Pulmonary artery endothelial cell (primary cell): ENCODE measurements around the gene PROX2. TPM values are rescaled to one million over a fixed set of nuclear protein-coding genes. Genes with fewer than 3 reads are reported as not detected.

Experiments used
- DNase-seq: peaks from one replicate; pipeline ENCODE4 v3.0.0-alpha.2; 2011; ENCODE audit warnings: low read depth, low spot score
- total RNA-seq: library from RNA; depleted of rRNA; stranded (reverse); fragments of >200 nt; gene quantifications from 2 replicates; pipeline ENCODE4 v1.2.3, GENCODE V29; 2014

Gene PROX2
- total RNA-seq, 1 donor from 2014 or later = not detected

DNA sequence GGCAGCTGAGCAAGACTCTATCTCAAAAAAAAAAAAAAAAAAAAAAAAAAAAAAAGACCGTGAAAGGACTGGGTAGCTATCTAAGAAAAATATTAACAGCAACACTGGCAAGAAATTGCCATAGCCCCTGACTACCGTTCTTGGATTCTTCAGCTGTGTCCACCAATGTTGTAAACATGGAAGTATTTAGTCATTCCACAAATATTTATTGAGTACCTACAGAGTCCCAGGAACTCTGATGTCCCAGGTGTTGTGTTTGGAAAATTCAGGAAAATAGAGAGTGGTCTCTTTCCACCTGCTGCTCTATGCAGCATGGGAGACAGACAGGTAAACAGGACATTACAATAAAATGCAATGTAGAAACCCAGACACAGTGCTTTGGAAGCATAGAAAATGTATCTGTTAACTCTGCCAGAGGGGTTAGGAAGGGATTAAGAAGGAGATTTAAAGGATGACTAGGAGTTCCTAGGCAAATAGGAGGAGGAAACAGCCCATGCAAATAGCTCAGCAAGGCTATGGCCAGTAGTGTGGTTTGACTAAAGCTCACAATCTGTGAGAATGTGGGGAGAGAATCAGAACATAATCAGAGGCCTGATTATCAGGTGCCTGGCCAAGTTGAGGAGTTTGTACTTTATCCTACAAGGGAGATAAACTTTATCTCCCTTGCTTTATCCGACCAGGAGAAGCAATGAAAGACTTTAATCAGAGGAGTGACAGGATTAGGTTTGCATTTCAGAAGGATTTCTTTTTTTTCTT, 3.7 kb upstream of the PROX2 start:
- DNase-seq = no peak

DNA sequence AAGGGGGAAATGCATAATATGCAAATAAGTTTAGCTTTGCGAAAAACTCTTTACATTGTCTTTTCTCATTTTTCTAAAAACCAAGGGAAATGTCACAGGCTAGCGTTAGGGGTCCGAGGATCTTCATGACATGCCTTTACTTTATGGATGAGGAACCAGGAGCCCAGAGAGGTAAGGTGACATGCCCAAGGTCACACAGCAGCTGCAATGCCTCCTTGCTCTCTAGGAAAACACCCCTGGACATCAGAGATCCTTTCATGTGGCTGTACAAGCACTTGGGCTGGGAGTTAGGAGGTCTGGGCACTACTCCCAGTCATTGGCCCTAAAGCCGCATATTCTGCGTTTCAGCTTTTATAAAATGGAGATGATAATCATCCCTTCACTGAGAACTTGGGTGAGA, 741 bp downstream of the PROX2 start:
- no peak for DNase-seq

DNA sequence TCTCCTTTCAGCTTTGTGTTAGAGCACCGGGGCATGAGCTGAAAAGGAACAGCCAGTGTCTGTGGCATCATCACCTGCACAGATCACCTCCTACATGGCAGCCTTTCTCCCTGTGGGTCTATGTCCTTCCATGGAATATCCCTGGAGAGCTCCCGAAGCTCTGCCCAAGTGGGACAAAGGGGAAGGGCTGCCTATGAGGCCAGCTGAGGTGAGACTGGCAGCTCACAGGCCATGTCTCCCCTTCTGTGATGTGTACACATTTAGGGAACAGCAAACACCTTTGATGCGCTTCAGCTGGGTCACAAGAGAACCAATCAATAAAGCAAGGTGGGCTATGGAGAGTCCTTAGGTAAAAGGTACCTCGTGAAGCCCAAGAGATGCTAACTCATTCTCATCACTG, 4.1 kb downstream of the PROX2 start:
- DNase-seq = no peak

DNA sequence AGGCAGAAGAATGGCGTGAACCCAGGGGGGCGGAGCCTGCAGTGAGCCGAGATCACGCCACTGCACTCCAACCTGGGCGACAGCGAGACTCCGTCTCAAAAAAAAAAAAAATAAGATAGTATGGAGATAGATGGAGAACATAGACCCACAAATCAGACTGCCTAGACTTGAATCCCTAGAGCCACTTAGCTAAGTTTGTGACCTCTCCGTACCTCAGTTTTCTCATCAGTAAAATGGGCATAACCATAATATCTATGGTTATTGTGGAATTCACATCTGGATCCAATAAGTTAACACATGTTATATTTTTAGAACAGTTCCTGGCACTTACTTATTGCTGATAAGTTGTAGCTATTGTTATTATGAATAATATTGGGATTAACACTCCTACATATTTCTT, 7.2 kb downstream of the PROX2 start:
- no peak for DNase-seq

DNA sequence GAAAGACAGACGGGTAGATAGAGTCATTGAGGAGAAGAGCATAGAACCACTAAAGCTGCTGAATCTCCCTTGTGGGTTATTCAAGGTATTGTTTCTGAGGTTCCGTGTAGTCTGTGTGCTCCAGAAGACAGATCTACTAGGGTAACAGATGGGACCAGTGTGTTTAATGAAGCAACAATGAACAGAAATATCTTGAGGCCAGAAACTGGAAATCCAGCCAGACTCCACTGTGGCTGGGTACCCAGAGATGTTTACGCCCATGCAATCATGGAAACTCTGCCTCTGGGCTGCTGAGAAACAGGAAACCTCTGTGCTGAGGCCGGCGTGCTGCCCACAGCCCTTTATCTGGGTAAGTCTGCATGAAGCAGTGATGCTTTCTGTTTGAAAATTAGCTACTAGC, 8.3 kb downstream of the PROX2 start:
- no peak for DNase-seq

DNA sequence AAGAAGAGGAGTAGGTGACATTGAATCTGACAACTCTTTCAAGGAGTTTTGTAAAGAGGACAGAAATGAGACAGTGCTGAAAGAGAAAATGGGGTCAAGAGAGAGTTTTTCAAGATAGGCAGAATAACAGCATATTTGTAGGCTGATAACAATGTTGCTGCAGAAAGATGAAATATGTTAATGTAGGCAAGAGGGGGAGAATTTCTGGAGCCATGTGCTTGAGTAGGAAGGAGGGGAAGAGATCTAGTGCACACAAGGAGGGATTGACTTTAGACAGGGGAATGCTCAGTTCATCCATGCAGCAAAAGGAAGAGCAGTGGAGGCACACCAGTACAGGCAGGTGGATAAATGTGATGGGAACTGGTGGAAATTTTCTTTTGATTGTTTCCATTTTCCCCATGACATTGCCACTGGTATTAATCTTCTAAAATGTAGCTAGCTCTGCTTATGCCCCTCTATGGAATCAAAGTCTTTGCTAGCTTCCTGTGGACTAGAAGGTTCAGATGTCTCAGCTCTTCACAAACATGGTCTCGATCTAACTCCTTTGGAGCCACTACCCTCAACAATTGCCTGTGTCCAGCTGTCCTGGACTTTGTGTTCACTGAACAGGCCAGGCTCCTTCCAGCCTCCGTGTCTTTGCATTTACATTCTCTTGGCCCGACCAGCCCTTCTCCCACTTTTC, 9.1 kb downstream of the PROX2 start:
- DNase-seq = no peak

DNA sequence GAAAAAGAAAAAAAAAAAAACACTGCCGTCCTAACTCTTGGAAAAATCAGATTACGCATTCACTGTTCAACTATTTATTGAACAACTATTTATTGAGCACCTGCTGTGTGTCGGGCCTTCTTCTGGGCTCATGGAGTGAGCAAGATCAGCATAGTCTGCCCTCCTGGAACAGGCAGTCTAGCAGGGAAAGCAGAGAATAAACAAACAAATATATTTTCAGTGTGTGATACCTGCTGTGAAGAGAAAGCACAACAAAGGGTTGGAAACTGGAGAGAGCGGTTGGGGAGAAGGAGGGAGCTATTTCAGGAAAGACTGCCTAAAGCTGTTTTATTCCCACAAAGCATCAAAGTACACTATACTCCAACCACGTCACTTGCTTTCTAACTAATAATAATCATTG, 10.8 kb downstream of the PROX2 start:
- no peak for DNase-seq

DNA sequence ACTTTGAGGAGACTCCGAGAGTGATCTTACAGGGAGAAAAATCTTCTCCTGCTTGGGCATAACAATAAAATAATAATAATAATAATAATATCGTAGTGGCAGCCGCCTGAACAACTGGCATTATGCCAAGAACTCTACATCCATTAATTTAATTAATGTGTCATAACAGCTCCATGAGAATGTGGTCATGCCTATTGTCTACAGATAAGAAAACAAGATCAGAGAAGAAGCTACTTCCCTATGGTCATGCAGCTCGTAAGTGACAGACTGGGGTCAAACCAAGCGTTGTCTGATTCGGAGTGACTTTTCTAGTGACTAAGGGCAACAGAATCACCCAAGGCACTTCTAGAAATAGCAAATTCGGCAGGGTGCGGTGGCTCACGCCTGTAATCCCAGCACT, 11.7 kb downstream of the PROX2 start:
- DNase-seq = no peak

DNA sequence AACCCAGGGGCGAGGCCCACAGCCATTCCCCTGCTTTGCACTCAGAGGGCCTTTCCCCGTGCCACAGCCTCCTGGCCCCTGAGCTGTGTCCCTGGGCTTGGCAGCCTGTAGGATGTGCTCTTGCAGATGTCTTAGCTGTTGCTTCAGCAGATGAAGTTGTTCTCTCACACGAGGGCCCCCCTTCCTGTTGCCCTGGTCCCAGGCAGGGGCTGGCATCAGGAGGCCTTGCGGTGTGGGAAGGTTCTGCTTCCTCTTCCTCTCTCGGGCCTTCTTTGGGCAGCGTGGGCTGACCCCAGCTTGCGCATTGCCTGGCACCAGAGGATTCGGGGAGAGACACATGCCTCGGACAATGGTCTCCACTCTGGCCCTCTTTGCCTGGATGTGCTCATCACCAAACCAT, 12.7 kb downstream of the PROX2 start:
- DNase-seq = no peak

DNA sequence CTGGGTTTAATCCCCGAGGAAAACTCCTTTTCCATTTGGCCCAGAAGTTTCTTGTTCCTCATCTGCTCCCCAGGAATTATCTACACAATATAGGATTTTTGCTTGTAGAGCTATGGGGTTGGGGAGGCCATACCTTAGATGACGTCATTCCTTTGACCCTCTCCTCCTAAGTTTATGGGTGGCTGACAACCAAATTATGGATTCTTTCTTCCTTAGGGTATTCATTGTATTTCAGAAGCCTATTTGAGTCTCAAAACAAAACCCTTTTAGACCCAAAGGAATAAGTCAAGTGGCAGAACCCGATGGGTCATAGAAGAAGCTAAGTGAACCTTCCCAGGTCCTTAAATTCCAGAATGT, 14.2 kb downstream of the PROX2 start:
- DNase-seq = no peak

DNA sequence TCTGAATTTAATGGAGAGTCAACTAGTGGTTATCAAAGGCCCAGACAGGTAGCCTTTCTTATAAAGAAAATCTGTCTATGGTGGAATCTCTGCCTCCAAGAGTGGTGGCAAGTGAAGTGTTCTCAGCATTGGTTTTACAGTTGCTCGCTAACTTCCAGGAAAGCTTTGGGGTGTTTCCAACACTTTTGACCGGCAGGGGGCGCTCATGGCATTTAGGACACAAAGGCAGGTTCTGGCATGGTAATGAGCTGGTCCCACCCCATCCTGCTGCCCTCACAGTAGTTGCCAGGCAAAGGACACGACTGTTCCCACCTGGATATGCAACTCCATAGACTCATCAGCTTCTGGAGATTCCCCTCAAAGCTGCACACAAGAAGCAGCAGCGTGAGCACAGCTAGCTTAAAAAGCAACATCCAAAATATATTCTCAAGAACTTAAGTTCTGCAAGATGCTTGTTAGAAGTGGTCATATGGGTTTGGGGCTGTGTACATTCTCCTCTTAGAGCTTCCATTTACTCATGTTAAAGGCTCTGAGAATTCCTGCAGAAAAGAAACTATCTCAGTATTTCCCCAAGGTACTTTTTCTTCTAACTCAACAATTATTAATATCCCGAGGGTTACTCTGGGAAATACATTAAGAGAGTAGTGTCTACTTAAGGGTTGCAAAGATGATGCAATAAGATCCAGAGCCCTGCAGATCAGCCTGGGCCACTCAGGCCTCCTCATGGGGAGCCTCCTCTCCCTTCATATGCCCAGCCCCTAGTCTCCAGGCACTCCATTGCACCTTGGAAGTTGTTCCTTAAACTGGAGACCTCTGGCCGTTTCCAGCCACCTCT, 14.8 kb downstream of the PROX2 start:
- DNase-seq = peak; percentile 41

DNA sequence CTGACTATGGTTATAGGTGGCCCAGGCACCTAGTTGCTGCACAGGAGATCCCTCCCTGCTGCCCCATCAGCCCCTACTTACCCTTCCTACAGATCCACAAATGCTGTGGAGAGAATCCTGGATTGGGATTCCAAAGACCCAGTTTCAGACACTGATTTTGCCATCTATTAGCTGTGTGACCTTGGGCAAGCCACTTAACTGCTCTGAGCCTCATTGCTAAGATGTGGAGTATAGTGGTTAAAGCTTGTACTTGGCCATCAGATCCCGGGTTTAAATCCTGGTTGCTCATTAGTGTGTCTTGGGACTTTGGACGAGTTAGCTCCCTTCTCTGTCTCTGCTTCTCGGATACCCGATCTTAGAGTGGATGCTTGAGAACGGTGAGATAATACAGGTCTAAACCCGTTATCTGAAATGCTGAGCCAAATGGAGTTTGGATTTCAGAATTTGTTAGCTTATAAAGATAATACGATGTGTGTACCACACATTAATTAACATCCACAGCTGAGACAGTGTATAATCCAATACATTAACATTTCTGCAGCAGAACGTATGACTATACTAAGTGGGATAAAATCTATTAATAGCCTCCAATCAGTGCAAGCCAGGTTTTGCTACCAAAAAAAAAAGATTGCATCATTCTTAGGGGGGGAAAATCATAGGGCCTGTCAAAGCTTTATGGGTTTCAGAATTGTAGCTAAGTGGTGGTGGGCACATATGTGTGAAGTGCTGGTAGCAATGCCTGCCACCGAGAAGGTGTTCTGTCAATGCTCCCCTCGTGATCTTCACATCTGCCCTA, 16.0 kb downstream of the PROX2 start:
- no peak for DNase-seq

DNA sequence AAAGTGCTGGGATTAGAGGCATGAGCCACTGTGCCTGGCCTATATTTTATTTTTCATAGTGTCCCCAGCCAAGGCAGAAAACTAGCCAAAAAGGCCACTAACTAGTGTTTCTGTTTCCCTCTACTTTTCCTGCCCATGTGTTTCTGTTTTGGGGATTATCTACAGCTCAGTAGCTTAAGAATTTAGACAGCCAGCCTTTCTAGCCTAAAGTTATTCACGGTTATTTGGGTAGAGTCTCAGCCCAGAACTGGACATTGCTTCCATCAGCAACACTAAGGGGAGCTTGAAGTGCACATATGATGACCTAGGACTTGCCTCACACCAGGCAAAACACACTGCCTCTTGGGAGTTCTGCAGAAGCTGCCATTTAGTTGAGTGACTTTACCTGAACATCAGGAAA, 17.9 kb downstream of the PROX2 start:
- no peak for DNase-seq

DNA sequence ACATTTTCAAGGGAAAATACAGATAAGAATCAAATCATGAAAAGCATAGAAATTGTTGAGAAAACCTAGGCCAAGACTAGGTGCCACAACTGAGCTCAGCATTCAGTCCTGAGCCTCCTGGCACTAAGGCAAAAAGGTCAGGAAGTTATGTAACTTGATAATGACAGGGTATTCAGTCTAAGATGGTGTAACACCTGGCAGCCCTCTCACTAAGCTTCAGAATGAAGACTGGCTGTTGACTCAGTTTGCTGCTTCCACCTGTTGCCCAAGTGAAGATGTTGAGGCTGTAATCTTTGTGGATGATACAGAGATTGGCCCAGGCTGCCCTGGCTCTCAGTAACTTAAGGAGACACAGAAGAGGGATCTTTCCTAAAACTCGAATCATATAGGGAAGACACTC, 19.6 kb downstream of the PROX2 start:
- DNase-seq = no peak

DNA sequence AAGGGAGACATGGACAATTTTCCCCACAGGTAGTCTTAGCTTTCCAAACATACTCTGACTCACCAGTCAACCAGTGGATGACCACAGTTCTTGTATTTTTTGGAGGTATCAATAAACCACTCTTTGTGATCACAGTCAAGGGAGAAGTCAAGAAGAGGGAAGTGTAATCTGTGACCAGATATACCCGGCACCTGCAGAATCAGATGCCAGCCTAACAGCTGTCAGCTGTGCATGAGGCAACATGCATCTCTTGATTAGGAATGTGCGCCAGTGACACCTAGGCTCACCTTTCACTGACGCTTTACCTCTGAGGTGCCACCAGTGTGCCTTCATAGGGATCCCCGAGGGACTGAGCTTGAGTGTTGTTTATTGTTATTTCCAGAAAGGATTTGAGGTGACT, 20.0 kb downstream of the PROX2 start:
- DNase-seq = no peak

DNA sequence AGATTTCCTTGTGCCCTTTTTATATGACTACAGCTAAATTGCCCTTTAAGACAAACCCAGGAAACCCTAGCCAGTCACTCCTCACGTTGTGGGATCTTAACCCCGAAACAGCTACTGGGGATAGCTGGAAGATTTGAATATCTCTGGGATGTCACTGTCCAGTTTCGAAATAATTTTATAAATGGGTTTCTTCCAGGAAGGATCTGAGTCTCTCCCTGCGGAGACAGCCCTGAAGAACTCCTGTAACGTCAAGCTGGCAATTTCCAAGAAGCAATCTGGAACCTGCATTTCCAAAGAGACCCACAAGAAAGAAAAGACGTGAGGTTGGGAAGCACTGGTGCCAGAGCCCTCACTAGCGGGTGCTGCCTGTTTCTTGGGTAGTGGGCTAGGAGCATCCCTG, 20.9 kb downstream of the PROX2 start:
- no peak for DNase-seq

DNA sequence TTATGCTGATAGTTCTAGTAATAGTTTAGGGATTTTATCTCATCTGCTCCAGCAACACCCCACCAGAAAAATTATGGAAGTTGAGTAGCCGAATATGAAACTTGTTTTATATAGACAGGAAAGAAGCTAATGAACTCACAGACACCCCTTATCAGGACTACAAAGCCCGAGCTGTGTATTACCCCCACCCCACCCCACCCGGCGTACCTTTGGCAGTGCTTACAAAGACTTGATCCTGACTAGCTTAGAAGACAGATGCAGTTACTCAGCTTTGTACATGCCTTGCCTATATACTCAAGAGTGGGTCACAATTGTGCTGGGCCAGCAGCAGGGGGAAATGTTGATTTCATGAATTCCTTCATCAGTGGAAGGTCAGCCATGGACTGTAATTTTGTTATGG, 22.4 kb downstream of the PROX2 start:
- DNase-seq = no peak

DNA sequence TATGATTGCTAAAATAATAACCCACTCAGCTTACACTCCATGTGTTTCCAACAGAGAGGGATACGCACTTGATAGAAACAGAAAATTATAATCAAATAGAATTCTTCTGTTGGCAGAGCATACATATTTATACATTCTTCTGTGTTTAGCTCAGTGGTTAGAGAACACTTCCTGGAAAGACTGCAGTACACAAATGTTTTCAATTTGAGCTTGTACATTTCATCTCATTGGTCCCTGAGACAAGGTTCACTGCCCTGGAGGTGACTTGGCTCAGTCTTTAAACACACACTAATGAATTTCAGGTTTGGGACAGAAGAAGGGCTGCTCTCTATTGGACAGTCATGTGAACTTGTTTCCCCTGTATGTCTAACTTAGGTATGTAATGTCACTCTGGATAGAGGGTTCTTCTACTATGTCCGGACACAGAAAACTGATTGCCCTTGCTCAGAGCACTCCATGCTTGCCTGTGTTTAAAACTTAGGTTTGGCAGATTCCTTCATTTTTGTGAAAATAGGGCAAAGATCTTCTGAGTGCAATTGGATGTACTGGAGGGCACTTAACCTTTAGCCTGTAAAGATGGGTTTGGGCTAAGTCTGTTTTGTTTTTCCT, 22.9 kb downstream of the PROX2 start:
- DNase-seq = no peak

DNA sequence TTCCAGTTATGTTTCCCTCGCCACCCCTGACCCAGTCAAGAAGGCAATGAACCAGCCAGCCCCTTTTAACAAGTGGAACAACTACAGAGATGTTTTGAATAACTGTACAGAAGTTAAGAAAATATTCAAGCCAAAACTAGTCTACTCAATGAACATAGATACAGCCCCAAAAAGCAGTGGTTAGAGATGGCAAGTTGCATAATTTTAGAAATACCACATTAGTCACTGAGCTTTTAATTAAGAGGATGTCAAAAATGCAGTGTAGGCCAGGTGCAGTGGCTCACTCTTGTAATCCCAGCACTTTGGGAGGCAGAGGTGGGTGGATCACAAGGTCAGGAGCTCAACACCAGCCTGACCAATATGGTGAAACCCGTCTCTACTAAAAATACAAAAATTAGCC, 27.2 kb downstream of the PROX2 start:
- DNase-seq = no peak

DNA sequence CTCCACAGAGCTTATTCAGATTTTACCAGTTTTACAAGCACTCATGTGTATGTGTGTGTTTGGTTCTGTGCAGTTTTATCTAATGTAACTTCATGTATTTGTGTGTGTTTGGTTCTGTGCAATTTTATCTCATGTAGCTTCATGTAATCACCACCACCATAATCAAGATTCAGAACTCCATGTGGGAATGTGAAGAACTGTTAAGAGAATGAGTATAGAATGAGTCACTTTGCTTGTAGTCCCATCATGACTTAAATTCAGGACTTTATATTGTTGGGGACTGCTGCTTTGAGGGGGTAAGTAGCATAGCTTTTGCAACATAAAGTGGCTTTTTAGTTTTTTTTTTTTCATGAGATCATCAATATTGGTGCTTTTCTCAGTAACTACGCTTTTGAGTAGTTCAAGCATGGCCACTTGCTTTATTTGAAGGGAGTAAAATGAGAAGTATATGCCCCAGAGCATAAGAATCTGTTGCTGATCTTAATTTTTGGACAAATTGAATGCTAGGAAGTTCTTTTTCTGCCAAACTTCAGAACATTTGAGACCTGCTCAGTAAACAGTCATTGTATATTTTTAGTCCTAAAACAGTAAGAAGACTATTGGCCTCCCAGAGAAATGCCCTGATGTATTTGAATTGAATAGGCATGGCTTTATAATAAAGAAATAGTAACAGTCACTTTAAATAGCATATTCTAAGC, 28.8 kb downstream of the PROX2 start:
- no peak for DNase-seq

DNA sequence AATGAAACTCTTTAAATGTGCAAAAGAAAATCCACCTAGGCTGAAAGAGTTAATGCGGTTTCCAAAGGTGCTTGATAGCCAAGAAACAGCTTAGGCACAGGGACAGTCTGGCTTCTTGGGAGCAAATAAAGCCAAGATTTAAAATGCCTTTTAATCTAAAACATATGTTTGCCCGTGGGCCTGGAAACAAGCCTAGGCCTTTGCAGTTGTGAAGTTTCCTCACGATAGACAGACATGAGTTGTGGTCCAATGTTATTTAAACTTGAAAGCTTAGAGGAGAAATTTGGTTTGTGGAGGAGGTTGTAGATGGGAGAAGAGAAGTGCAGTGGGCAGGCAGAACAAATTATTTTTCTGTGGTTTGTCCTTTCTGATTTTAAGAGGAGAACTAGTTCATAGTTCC, 29.8 kb downstream of the PROX2 start:
- DNase-seq = no peak
